T-helper 2 cell (primary cell): ENCODE data around the gene GLE1.
"Not testable (repeated sequence)": the region's sequence is repeated elsewhere in the genome, so short reads cannot be mapped to it uniquely, and the experiment has no call there.

Experiments used
- DNase-seq, 5 experiments: peaks; one replicate each; pipeline versions ENCODE4 v3.0.0 to v3.0.0-alpha.2; 2012 to 2022

Gene GLE1

GRCh38 chr9:128552153-128552743, 47.7 kb downstream of the GLE1 start, which contains the start of gene SPTAN1:
Gene SPTAN1, plus strand, starts transcription at chr9:128552587. Its CDS starts 14,154 bp downstream, at chr9:128566741.
- peak; percentile 92 to 97 (median 95) for DNase-seq

GRCh38 chr9:128552744-128553440, 48.4 kb downstream of the GLE1 start:
- DNase-seq: peak in 1 of 5 experiments; percentile 59

DNA sequence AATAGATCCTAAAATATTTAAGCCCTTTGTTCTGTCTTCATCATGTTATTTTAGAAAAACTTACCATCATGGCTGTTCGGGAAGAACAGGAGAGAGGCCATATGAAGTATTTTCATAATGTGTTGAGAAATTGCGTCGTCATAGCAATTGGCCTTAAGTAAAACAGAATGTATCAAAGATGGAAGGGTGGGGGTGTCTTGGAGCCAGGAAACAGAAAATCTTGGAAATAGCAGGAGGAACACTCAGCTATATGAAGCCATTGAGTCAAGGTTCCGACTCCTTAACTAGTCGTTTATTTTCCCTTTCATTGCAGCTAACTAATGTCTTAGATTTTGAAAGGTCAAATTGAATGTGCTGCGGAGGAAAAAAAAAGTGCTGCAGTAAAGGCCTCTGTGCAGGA, 49.2 kb downstream of the GLE1 start:
- peak in 1 of 5 experiments; percentile 43 for DNase-seq

DNA sequence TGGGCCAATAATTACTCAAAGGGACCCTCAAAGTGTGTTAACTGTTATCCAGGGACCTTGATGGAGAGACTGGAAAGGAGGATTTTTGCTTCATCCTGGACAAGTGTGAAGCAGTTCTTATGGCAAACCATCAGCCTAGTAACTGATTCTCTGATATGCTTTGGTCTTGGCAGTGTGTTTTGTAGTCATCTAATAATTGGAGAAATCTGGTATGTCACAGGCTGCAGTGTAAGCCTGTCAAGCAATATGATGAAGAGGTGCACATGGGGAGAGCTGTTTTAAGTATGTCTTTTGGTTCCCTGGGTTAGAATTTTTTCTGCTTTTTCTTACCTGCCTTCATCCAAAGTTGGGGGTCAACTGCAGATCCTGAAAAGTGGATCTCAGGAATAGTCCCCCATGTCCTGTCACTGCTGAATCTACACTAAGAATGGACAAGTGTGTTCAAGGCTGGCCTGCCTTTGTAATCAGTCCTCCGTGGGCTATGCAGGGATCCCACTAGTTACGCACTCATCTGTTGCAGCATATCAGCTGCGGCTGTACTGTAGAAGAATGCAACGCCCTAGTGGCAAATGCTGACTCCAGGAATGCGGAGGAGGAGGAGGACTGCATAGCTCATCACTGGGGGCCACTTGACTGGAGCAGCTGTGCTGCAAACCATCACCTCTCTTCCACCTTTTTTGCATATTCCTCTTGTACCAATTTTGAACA, 49.8 kb downstream of the GLE1 start:
- DNase-seq: peak in 2 of 5 experiments; percentile 9 to 34

DNA sequence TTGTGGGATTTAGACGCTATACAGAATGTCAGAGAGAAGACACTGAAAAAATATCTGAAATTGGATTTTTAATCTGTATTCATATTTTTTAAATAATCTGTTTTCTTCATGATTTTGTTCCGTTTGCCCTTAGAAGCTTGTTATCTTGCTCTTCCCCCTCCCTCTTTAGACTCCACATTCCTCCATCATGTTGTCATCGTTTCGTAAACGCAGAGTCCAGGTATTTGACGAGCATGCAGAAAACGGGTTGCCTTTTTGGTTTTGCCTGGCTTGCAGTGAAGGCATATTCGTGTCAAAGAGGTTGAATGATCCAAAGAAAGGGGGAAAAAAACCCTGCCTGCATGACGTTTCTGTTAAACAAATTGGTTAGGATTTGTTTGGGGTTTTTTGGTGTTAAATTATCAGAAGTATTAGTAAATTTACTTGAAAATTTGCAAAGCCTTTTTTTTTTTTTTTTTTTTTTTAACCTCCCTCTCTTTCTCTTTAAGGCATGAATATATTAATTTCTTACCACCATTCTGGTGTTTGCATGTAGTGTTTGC, 50.7 kb downstream of the GLE1 start:
- DNase-seq: no peak

DNA sequence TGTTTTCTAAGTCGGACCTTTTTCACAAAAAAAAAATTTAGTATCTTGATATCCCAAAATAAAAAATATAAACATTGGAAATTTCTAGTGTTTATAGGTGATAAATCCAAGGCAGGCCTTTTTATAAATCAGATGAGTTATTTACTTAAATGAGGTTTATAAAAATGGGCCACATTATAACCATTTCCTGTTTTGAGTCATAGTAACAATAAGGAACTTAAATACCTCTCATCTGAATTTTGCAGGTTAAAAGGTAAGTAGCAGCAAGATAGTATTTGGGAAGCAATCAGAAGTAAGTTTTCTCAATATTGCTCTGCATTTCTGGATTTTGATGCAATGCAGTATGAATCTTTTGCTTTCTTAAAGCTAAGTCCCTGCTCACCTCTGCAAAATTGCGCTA, 51.8 kb downstream of the GLE1 start:
- peak in 1 of 5 experiments; percentile 60 for DNase-seq

- DNase-seq: no peak
Observed at GRCh38 chr9:128556926-128557634, 52.6 kb downstream of the GLE1 start.

DNA sequence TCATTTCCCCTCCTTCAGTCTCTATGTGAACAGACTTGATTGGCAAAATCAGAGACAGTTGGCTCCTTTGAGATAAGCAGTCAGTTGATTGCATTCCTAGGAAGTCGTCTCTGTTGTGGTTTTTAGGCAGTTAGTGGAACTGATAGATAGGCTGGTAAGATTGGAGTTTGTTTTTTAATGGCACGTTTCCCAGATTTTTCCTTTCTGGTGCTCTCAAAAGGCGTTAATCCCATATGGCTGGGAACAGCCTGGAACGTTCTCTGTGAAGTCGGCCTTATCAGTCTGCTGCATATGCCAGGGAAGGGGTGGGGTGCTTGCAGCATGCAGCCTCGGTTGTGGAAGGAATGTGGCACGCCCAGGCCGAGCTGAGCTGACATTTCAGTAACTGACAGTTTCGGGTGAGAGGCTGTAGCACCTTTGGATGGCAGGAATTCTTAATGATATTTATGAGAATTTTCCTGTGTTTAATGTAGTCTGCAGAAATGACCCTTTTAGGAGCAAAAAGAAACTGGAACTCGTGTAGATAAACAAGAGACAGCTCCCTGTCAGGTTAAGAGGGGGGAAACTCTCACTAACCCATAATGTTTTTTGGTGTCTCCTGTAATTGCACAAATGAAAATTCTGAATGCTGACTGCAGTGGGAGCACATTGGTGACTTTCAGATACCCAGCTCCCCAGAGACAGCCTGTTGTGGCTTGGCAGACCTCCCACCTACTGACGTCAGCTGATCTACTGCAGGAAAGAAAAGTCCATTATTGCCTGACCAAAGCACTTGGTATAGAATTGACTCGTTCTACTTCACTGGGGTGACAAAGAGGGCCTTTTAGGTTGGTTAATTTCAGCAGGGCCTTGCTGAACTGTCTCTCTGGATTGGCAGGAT, 54.2 kb downstream of the GLE1 start:
- DNase-seq: peak in 3 of 5 experiments; percentile 12 to 77 (median 46)

- DNase-seq: no peak
Observed at GRCh38 chr9:128565578-128565977, 61.1 kb downstream of the GLE1 start.

GRCh38 chr9:128568470-128569078, 64.1 kb downstream of the GLE1 start:
- DNase-seq: no peak

GRCh38 chr9:128575469-128575868, 71.0 kb downstream of the GLE1 start:
- no peak for DNase-seq

DNA sequence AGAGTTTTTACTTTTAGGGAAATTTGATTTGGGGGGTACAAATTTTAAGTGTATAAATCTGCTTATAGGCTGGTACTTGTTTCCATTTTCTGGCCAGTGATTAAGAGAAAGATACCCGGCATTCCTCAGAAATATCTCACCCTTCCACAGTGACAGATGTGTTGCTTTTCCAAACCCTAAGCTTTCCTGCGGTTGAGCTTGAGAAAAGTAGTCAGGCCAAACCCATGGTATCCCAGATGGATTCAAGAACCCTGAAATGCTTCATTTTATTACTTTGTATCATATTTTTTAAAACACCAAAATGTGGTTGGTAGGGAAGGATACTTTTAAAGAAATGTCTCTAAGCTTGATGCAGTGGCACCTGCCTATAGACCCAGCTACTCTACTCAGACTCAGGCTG, 71.4 kb downstream of the GLE1 start:
- no peak for DNase-seq

GRCh38 chr9:128577206-128577605, 72.7 kb downstream of the GLE1 start:
- DNase-seq: no peak

GRCh38 chr9:128579194-128579593, 74.7 kb downstream of the GLE1 start:
- DNase-seq: no peak

DNA sequence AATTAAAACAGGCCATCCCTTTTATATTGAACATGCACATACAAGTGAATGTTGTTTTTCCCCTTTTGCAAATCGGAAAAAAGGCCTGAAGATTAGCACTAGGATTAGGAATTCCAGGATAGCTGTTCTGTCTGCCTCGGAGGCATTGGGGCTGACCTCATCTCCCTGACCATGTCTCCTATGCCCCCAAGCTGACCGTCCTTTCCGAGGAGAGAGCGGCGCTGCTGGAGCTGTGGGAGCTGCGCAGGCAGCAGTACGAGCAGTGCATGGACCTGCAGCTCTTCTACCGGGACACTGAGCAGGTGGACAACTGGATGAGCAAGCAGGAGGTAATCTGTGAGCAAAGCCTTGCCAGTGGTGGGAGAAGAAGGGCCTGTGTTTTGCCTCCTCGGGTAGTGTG, 76.2 kb downstream of the GLE1 start:
- DNase-seq: no peak

- DNase-seq: not testable (repeated sequence)
Observed at GRCh38 chr9:128585155-128585554, 80.6 kb downstream of the GLE1 start.

DNA sequence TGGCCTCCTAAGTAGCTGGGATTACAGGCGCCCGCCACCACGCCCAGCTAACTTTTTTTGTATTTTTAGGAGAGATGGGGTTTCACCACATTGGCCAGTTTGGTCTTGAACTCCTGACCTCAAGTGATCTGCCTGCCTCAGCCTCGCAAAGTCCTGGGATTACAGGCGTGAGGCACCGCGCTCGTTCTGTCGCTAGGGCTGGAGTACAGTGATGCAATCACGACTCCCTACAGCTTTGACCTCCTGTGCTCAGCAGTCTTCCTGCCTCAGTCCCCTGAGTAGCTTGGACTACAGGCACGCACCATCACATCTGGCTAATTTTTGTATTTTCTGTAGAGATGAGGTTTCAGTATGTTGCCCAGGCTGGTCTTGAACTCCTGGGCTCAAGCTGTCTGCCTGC, 82.4 kb downstream of the GLE1 start:
- DNase-seq: not testable (repeated sequence)

GRCh38 chr9:128587453-128587852, 82.9 kb downstream of the GLE1 start:
- DNase-seq: peak in 3 of 5 experiments; percentile 7 to 90 (median 21)

GRCh38 chr9:128588581-128589233, 84.2 kb downstream of the GLE1 start:
- DNase-seq: peak in 1 of 5 experiments; percentile 18
